Body of pancreas (tissue), 4 donors: ENCODE measurements around the gene PTH1R.

ENCODE experiments used
- POLR2A ChIP-seq, 3 donors: fragments of 450-650 bp; IDR thresholded peaks; one replicate each; pipeline ENCODE4 v1.6.1; 2016; ENCODE audit warnings: antibody characterized with exemption in 3 of 3, mild to moderate bottlenecking in 2 of 3
- TF ChIP-seq, protein P1 (sequence below), 7 experiments: fragments of 450-650 bp in 4 of 7; fragments of 200-600 bp in 3 of 7; sonication (generic) in 3 of 7; IDR thresholded peaks; one replicate each; pipeline ENCODE4 v1.5.1; 2016 to 2019; ENCODE audit warnings: antibody characterized with exemption in 7 of 7

DNA sequence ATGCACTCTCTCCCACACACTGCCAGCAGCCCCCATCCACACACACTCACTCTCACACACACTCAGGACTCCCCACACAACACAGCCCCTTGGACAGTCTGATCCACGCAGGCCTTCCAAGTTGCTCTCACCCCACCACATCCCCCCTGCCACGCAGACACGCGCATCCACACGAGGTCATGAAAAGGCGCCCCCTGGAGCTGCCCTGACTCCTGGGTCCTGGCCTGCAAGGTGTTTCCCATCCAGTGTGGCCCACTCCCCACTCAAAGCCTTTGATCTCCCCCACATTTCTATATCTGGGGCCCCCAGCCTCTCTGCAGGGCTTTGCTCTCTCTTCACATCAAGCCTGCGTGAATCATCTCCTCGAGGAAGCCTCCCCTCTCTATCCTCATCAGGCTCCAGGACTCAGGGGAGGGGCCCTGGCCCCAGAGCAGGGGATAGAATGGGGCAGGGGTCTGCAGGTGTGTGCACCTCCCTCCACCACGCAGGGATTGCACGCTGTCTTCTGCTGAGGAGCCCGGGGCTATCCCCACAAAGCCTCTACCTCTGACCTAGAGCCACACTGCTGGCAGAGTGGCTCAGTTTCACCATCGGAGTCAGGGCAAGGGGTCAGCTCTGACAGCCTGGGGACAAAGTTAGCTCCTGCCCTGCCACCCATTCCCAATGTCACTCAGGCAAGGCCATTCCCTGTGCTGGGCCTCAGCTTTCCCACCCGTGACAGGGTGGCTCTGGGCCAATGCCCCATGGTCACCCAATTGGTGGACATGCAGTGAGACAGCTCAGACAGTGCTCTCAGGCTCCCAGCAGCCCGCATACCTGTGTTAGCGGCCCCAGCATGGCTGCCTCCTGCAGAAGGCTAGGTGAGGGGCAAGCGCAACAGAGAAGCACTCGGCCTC is 20.7 kb upstream of the PTH1R start:
- TF ChIP-seq, protein P1, sequence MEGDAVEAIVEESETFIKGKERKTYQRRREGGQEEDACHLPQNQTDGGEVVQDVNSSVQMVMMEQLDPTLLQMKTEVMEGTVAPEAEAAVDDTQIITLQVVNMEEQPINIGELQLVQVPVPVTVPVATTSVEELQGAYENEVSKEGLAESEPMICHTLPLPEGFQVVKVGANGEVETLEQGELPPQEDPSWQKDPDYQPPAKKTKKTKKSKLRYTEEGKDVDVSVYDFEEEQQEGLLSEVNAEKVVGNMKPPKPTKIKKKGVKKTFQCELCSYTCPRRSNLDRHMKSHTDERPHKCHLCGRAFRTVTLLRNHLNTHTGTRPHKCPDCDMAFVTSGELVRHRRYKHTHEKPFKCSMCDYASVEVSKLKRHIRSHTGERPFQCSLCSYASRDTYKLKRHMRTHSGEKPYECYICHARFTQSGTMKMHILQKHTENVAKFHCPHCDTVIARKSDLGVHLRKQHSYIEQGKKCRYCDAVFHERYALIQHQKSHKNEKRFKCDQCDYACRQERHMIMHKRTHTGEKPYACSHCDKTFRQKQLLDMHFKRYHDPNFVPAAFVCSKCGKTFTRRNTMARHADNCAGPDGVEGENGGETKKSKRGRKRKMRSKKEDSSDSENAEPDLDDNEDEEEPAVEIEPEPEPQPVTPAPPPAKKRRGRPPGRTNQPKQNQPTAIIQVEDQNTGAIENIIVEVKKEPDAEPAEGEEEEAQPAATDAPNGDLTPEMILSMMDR (IDR thresholded peaks at IDR 0.05): no peak
- no peak for TF ChIP-seq POLR2A (IDR thresholded peaks at IDR 0.05)
